HG02840 (cell line): ENCODE results near the gene NELFB.
"Not testable (repeated sequence)": the region's sequence is repeated elsewhere in the genome, so short reads cannot be mapped to it uniquely, and the experiment has no call there.

Experiments used
- ATAC-seq: cut with Tn5 transposase; IDR thresholded peaks from one replicate; pipeline ENCODE4 v1.9.1; 2021; ENCODE audit warnings: mild to moderate bottlenecking, moderate library complexity, moderate number of reproducible peaks; ENCODE audit not compliant: unreplicated experiment, low FRiP score

The NELFB gene

DNA sequence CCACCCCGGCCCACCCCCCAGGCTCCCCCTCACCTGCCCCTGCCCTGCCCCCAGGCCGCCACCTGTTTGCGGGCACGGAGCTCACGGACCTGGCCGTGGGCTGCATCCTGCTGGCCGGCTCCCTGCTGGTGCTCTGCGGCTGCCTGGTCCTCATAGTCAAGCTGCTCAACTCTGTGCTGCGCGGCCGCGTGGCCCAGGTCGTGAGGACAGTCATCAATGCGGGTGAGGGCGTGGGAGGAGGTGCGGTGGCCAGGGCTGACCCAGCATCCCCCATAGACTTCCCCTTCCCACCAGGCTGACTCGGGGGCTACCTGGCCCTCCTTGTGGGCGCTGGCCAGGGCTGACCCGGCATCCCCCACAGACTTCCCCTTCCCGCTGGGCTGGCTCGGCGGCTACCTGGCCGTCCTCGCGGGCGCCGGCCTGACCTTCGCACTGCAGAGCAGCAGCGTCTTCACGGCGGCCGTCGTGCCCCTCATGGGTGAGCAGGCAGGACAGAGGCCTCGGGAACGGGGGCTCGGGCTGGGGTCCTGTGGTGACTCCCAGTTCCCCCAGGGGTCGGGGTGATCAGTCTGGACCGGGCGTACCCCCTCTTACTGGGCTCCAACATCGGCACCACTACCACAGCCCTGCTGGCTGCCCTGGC lies 21.0 kb upstream of the NELFB start:
- ATAC-seq: no peak

DNA sequence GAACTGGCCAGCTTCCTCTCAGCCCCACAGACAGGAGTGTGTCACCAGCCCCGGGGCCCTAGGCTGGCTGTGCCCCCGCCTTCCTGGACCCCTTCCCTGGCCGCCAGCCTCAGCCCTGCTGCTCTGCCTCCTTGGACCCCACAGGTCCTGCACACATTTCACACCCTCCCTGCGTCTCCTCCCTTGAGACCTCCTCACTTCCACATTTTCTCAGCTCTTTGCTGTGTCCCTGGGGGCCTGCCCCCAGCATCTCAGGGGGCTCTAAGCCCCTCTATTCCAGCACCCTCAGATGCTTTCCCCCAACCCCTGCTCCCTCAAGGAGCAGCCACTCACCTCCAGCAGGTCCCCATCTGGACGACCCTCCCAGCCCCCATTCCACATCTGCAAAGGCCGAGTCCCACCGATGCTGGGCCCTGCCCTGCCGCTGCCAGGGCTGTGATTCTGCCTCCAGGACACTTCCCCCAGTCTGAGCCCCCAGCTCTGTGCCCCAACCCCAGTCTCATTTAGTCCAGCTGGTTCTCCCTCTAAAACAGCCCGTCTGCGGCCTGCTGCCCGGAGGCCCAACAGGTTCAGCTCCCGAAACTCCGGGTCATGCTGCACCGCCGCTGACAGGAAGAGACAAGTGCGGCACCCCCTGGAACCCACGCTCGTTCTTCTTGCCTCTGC lies 20.2 kb upstream of the NELFB start:
- no peak for ATAC-seq

DNA sequence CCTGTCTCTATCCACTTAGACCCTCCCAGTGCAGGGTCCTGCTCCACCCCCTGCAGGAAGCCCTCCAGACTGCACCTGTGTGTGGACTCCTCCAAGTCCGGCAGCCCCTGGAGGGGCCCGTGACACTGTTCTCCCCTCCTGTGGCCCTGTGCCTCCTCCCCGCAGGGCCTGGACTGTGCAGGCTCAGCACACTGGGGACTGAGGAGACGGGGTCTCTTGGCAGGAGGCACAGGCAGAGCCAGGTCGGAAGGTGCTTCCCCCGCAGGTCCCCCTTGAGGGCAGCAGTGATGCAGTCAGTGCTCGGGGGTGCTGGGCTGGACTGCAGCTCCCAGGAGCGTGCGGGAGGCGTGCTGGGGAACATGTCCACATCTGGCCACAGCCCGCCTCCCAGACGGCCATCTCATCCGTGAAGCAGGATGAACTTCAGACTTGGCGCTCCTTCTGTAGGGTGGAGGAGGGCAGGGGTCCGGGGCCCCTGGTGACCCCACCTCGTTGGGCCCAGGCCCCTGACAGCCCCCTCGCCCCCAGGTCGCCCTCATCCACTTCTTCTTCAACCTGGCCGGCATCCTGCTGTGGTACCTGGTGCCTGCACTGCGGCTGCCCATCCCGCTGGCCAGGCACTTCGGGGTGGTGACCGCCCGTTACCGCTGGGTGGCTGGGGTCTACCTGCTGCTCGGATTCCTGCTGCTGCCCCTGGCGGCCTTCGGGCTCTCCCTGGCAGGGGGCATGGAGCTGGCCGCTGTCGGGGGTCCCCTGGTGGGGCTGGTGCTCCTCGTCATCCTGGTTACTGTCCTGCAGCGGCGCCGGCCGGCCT lies 19.5 kb upstream of the NELFB start:
- no peak for ATAC-seq

- ATAC-seq: no peak
These were observed 18.7 kb upstream of the NELFB start for GRCh38 chr9:137236238-137236935.

DNA sequence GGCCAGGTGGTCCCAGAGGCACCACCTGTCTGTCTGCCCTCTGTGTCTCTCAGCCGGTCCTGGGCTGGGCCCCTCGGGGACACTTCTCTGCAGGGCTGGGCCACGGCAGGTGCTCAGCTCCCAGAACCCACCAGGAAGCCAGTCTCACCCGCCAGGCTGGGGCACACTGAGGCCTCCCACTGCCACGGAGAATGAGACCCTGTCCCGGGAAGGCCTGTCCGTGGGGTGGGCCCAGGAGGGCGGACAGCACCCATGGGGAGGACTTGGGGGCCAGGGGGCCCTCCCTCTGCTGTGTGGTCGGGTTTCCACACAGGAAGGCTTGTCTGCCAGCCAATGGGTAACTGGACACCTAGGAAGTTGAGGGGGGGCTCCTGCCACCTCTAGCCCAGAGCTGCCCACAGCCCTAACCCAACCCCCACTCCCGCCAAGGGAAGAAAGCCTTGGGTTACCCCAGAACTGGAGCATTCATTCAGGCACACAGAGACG lies 18.1 kb upstream of the NELFB start:
- ATAC-seq: no peak

- ATAC-seq: no peak
These were observed 17.1 kb upstream of the NELFB start for GRCh38 chr9:137237759-137238726.

DNA sequence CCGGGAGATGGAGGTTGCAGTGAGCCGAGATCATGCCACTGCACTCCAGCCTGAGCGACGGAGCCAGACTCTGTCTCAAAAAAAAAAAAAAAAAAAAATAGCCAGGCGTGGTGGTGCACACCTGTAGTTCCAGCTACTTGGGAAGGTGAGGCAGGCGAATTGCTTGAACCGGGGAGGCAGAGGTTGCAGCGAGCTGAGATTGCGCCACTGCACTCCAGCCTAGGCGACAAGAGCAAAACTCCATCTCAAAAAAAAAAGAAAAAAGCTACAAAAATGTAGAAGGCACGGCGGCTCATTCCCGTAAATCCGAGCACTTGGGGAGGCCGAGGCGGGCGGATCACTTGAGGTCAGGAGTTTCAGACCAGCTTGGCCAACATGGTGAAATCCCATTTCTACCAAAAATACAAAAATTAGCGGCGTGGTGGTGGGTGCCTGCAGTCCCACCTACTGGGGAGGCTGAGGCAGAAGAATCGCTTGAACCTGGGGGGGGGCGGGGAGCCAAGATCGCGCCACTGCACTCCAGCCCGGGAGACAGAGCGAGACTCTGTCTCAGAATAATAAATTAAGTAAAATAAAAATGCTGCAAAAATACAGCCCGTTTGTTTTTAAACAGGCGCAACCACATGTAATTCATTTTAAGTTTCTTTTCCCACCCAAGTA lies 15.5 kb upstream of the NELFB start:
- not testable (repeated sequence) for ATAC-seq

DNA sequence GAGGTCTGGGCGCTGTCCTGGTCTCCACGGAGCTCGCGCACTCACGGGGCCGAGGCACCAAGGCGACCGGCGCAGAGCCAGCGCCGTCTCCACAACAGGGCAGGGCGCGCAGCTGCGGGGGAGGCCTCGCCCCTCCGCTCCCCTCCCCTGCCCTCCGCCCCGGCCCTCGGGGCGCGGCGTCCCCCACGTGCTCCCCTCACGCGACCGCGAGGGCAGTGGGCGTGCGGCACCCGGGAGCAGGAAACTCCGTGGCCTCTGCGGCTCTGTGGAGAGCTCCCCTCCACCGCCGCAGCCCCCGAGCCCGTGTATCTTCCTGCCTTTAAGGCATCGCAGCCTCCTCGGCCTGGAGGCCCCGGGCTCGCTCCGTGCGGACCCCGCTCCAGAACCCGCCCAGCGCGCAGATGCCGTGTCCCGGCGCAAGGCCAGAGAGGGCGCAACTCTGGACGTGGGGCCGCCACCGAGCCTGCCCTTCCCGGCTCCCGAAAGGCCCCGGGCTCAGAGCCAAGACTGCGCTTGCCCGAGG lies 14.7 kb upstream of the NELFB start:
- ATAC-seq: peak; percentile 25

DNA sequence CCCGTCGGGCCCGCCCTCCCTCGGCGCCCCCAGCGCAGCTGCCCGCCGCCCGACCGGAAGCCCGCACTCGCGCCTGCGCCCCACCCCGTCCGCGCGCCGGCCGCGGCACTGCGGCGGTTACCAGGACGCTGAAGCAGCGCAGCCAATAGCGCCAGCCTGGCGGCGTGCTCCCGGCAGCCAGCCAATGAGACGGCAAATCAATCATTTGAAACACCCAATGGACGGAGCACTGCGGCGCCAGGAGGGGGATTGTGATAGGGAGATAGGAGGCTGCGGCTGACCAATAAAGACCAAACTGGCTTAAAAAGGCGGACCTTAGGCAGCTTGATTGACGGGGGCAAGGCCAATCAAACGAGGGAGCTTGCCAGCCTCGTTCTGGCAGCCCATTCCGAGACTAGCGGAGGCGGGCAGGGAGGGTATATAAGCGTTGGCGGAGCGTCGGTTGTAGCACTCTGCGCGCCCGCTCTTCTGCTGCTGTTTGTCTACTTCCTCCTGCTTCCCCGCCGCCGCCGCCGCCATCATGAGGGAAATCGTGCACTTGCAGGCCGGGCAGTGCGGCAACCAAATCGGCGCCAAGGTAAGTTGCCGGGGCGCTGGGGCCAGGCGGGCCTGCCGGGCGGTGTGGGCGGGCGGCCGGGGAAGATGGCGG lies 14.2 kb upstream of the NELFB start, which contains the start of gene TUBB4B:
TSS of gene TUBB4B (plus strand) at position 447 of the 649 bp plus-strand sequence. CDS start at position 521, 74 bp downstream.
- ATAC-seq: peak; percentile 72

DNA sequence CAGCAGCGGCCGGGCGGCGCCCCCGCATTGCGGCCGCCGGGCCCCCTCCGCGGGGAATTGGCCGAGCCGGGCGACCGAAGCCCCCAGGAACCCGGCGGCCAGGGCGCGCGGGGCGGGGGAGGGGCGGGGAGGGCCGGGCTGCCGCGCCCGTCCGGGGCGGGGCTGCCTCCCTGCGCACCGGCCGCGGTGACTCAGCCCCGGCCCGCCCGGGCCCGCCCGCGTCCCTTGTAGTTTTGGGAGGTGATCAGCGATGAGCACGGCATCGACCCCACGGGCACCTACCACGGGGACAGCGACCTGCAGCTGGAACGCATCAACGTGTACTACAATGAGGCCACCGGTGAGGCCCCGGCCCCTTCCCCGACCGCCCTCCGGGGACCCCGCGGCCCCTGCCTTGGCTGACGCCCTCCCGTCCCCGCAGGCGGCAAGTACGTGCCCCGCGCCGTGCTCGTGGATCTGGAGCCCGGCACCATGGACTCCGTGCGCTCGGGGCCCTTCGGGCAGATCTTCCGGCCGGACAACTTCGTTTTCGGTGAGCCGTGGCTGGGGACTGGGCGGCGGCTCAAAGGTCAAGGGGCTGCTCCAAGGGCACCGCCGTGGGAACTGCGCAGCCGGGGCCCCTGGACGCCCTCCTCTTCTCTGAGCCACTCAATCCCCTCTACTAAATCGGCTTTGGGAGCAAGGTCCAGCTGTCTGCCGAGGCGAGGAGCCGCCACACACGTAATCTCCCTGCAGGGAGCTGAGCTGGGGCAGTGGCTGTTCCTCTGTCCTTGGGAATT lies 13.4 kb upstream of the NELFB start:
- ATAC-seq: no peak

GRCh38 chr9:137242269-137243203 lies 12.6 kb upstream of the NELFB start:
- no peak for ATAC-seq

DNA sequence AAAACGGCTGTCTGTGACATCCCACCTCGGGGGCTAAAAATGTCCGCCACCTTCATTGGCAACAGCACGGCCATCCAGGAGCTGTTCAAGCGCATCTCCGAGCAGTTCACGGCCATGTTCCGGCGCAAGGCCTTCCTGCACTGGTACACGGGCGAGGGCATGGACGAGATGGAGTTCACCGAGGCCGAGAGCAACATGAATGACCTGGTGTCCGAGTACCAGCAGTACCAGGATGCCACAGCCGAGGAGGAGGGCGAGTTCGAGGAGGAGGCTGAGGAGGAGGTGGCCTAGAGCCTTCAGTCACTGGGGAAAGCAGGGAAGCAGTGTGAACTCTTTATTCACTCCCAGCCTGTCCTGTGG lies 11.9 kb upstream of the NELFB start:
- not testable (repeated sequence) for ATAC-seq

GRCh38 chr9:137243626-137244485 lies 11.3 kb upstream of the NELFB start:
- no peak for ATAC-seq

GRCh38 chr9:137244486-137245449 lies 10.4 kb upstream of the NELFB start:
- ATAC-seq: no peak
